Right lobe of liver (tissue), 6 donors: ENCODE data around the gene CD22. TPM values are rescaled to one million over a fixed set of nuclear protein-coding genes. Genes with fewer than 3 reads are reported as not detected.

Source experiments
- ATAC-seq, 4 donors: fragments of 200-7000 bp; cut with Tn5 transposase; one replicate each; pipeline ENCODE4 v1.9.1; 2020; ENCODE audit warnings: mild to moderate bottlenecking in 4 of 4, moderate library complexity in 4 of 4
- DNase-seq, 3 donors: peaks; one replicate each; pipeline ENCODE4 v3.0.0-alpha.2; 2020
- H3K27ac ChIP-seq, 3 donors: fragments of 200-600 bp; one replicate each; pipeline ENCODE4 v1.8.0; 2022
- H3K27me3 ChIP-seq, 2 donors: fragments of 200-600 bp; one replicate each; pipeline ENCODE4 v1.8.0; 2022
- H3K36me3 ChIP-seq, 4 donors: fragments of 200-600 bp; sonication (generic) in 1 of 4; one replicate each; pipeline versions ENCODE4 v1.5.1 to v1.8.0; 2017 to 2022; ENCODE audit warnings: control low read depth in 1 of 4
- H3K4me1 ChIP-seq, 4 donors: fragments of 200-600 bp; sonication (generic) in 1 of 4; one replicate each; pipeline versions ENCODE4 v1.5.1 to v1.8.0; 2017 to 2022; ENCODE audit warnings: control low read depth in 1 of 4
- H3K4me3 ChIP-seq, 3 donors: fragments of 200-600 bp; one replicate each; pipeline ENCODE4 v1.8.0; 2022
- H3K9me3 ChIP-seq, 4 donors: fragments of 200-600 bp; sonication (generic) in 1 of 4; one replicate each; pipeline versions ENCODE4 v1.5.1 to v1.8.0; 2017 to 2022; ENCODE audit warnings: control low read depth in 1 of 4
- POLR2A ChIP-seq: fragments of 450-650 bp; IDR thresholded peaks from one replicate; pipeline ENCODE4 v1.6.1; 2017; ENCODE audit warnings: antibody characterized with exemption, mild to moderate bottlenecking
- WGBS: methylation state at CpG from one replicate; pipeline ENCODE4 v1.1.6; 2018; ENCODE audit warnings: low coverage, low lambda C conversion rate; ENCODE audit not compliant: insufficient coverage; ENCODE audit errors: missing lambda C conversion rate; 5-methylcytosine and 5-hydroxymethylcytosine counted together
- intact Hi-C, 2 donors: fragments of 100-400 bp; cut with DNase I; formaldehyde crosslinking; loops; one replicate each; pipeline versions ENCODE4 v1.11.2 to v1.14.1; 2022
- total RNA-seq, 6 experiments: library from RNA; depleted of rRNA in 2 of 6; stranded (reverse); fragments of >200 nt in 2 of 6; fragmentation: NEBNext Ultra II Directional in 3 of 6; extraction: Animal tissue kit (Norgen Biotek cat#: 25700) in 3 of 6; gene quantifications; one replicate each; pipeline versions ENCODE4 v1.1.0 to v1.2.4, GENCODE V29; 2016 to 2023
- TF ChIP-seq, protein P1 (sequence below), 4 donors: fragments of 200-600 bp in 3 of 4; fragments of 450-650 bp in 1 of 4; IDR thresholded peaks; one replicate each; pipeline versions ENCODE4 v1.5.1 to v1.8.0; 2016 to 2022; ENCODE audit warnings: antibody characterized with exemption in 4 of 4, mild to moderate bottlenecking in 2 of 4
- donor health status: DM: no; HTN: yes; CAD: no.
- donor health status: DM: no; HTN: no; CAD: no.
- donor health status: DM: no; HTN: no; CAD: no.
- donor health status: DM: no; HTN: yes; CAD: no.
- donor health status: DM: no; HTN: yes; CAD: no.

CD22 gene
- total RNA-seq, 6 experiments from 2014 or later, result 0.39 to 1.3 (median 0.96) TPM

DNA sequence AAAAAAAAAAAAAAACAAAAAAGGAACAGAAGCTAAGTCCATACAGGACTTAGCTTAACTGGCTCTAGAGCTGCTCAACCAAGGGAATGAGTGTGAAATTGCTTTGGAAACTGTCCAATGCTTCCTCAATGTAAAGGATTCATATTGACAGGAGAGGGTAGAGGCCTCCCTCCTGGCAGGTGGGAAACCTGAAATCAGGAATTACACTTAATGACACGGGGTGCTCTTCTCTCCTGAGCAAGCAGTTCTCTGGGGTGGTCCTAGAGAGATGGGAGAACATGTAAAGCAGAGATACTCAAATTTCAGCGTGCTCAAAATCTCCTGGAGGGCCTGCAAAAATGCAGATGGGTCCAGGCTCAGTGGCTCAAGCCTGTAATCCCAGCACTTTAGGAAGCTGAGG, 40.7 kb upstream of the CD22 start:
- no peak overlapping the region for H3K27ac ChIP-seq
- H3K4me3 ChIP-seq, result no peak overlapping the region
- no peaks in the 10 kb centered on the region for H3K36me3 ChIP-seq
- TF ChIP-seq, protein P1, sequence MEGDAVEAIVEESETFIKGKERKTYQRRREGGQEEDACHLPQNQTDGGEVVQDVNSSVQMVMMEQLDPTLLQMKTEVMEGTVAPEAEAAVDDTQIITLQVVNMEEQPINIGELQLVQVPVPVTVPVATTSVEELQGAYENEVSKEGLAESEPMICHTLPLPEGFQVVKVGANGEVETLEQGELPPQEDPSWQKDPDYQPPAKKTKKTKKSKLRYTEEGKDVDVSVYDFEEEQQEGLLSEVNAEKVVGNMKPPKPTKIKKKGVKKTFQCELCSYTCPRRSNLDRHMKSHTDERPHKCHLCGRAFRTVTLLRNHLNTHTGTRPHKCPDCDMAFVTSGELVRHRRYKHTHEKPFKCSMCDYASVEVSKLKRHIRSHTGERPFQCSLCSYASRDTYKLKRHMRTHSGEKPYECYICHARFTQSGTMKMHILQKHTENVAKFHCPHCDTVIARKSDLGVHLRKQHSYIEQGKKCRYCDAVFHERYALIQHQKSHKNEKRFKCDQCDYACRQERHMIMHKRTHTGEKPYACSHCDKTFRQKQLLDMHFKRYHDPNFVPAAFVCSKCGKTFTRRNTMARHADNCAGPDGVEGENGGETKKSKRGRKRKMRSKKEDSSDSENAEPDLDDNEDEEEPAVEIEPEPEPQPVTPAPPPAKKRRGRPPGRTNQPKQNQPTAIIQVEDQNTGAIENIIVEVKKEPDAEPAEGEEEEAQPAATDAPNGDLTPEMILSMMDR (IDR thresholded peaks at IDR 0.05), result no peak
- TF ChIP-seq POLR2A, result no peak
- H3K9me3 ChIP-seq, result no peaks in the 10 kb centered on the region
- DNase-seq, result no peak
- no peaks in the 10 kb centered on the region for H3K27me3 ChIP-seq
- 71% methylated on average over 1 of the region's 2 CpGs for WGBS
- no peaks in the 10 kb centered on the region for H3K4me1 ChIP-seq
- no peak for ATAC-seq
- intact Hi-C loops, result no loop called here

DNA sequence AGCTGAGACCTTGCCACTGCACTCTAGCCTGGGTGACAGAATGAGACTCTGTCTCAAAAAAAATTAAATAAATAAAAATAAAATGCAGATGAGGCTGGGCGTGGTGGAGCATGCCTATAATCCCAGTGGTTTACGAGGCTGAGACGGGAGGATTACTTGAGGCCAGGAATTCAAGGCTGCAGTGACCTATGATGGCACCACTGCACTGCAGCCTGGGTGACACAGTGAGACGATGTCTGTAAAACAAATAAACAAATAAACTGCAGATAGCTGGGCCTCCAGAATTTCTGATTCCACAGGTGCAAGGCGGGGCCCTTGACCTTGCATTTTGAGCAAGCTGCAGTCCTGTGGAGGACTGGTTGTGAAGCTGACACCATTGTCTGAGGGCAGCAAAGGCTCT, 40.1 kb upstream of the CD22 start:
- no peak overlapping the region for H3K4me3 ChIP-seq
- intact Hi-C loops, result no loop called here
- TF ChIP-seq POLR2A, result no peak
- ATAC-seq (no peak), DNase-seq (no peak)
- no peaks in the 10 kb centered on the region for H3K36me3 ChIP-seq
- H3K4me1 ChIP-seq, result no peaks in the 10 kb centered on the region
- H3K27ac ChIP-seq, result no peak overlapping the region
- H3K27me3 ChIP-seq, result no peaks in the 10 kb centered on the region
- WGBS, result 93% methylated on average over 3 of the region's 5 CpGs
- no peaks in the 10 kb centered on the region for H3K9me3 ChIP-seq

DNA sequence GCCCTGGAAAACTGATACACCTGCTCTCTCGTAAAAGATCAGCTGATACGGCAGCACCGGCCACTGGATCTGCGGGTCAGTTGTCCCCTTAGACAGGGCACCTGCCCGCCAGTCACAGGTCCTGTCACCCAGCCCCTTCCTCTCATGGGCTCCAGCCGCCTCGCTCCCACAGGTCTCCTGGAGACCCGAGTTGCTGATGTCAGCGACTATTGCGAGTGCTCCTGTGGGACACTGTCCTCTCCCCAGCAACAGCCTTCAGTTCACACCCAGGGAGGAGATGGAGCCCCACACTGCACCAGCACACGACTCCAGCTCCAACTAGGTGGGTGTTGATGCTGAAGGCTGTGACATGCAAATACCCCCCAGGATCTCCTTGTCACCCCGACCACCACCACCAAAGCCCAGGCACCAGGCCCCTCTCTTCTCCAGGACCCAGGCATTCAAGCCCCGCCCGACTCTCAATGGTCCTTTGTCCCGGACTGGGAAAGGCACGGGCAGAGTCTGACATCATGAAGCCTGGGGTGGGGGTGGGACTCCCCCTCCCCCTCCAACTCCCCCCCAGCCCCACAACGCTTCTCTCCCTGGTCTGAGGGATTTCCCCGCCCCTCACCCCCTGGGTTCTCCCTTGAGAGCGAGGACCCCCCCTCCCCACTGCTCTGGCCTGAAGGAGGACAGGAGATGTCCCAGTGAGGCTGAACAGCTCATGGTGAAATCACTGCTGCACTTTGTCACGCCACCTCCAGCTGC, 38.4 kb upstream of the CD22 start:
- Histone ChIP-seq H3K4me1 (no peaks in the 10 kb centered on the region), H3K9me3 (no peaks in the 10 kb centered on the region), H3K36me3 (no peaks in the 10 kb centered on the region), H3K27me3 (no peaks in the 10 kb centered on the region), H3K4me3 (no peak overlapping the region), H3K27ac (no peak overlapping the region)
- no peak for ATAC-seq
- WGBS, result 66% methylated on average over 7 of the region's 20 CpGs
- intact Hi-C loops, result no loop called here
- TF ChIP-seq, protein P1 (IDR thresholded peaks at IDR 0.05), result no peak
- TF ChIP-seq POLR2A, result no peak
- DNase-seq, result no peak

DNA sequence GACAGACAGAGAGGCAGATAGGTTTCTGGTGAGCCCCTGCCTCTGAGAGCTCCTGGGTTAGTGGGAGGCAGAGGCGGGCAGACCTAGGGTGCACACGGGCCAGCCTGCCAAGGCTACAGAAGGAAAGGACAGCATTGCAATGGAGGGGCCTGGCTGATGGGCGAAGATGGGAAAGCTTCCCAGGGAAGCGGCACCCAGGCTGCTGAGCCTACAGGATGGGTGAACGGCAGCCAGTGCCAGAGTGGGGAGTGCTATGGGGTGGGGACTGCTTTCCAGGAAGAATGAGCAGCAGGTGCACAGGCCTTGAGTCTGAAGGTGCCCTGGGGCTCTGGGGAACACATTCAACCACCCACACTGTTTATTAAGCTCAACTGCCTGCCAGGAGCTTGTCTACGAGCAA, 37.7 kb upstream of the CD22 start:
- Histone ChIP-seq H3K27ac (no peak overlapping the region), H3K36me3 (no peaks in the 10 kb centered on the region), H3K4me1 (no peaks in the 10 kb centered on the region), H3K27me3 (no peaks in the 10 kb centered on the region), H3K9me3 (no peaks in the 10 kb centered on the region), H3K4me3 (no peak overlapping the region)
- no peak for DNase-seq
- WGBS, result 78% methylated on average over 1 of the region's 6 CpGs
- TF ChIP-seq, protein P1 (IDR thresholded peaks at IDR 0.05), result no peak
- no peak for TF ChIP-seq POLR2A
- no peak for ATAC-seq
- intact Hi-C loops, result no loop called here

DNA sequence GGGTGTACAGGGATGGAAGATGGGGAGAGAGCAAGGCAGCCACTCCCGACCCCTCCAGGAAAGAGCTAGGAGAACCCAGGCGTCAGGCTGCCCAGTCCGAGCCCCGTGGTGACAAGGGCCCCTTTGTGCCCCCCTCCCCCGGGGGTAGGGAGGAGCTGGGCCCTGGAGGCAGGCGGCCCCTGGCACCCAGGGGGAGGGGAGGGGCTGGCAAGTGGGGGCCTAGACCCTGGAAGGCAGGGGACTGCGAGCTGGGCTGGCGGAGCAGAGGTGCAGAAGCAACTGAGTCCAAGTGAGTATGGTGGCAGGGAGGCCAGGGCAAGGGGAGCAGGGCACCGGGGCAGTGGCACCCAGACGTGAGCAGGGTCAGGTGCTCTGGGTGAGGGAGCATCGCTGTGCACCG, 37.1 kb upstream of the CD22 start, which contains the start of gene MAG:
TSS of gene MAG (plus strand) at position 246 of the 400 bp plus-strand sequence. CDS start 3,248 bp downstream, outside the sequence.
- WGBS, result 55% methylated on average over 8 of the region's 12 CpGs
- DNase-seq, result no peak
- H3K27me3 ChIP-seq, result no peaks in the 10 kb centered on the region

More for the DNA sequence above, 37.1 kb upstream of the CD22 start, which contains the start of gene MAG:
- peak in 1 of 4 donors; percentile 4 for ATAC-seq
- H3K27ac ChIP-seq, result no peak within 1 kb of the TSS
- H3K9me3 ChIP-seq, result no peaks in the 10 kb centered on the region
- TF ChIP-seq, protein P1 (IDR thresholded peaks at IDR 0.05), result no peak
- no peak for TF ChIP-seq POLR2A
- no peaks in the 10 kb centered on the region for H3K36me3 ChIP-seq
- H3K4me1 ChIP-seq, result no peaks in the 10 kb centered on the region
- intact Hi-C loops, result no loop called here
- H3K4me3 ChIP-seq, result no peak within 1 kb of the TSS
